ENCODE measurements around the gene HOXC13.

DNA sequence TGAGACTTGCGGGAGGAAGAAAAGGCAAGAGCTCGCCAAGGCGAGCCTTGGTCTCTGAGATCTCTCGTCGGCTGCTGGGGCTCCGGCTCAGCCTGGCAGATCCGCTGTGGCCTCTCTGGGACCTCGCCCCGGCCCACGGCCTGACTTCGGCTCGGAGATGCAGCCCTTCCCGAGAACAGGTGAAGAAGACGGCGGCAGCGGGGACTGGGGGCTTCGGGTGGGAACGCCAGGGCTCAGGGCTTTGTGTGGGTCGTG, 55.3 kb downstream of the HOXC13 start:
- no peak for TF ChIP-seq POLR2A (IDR thresholded peaks at IDR 0.05)
- TF ChIP-seq, protein P1, sequence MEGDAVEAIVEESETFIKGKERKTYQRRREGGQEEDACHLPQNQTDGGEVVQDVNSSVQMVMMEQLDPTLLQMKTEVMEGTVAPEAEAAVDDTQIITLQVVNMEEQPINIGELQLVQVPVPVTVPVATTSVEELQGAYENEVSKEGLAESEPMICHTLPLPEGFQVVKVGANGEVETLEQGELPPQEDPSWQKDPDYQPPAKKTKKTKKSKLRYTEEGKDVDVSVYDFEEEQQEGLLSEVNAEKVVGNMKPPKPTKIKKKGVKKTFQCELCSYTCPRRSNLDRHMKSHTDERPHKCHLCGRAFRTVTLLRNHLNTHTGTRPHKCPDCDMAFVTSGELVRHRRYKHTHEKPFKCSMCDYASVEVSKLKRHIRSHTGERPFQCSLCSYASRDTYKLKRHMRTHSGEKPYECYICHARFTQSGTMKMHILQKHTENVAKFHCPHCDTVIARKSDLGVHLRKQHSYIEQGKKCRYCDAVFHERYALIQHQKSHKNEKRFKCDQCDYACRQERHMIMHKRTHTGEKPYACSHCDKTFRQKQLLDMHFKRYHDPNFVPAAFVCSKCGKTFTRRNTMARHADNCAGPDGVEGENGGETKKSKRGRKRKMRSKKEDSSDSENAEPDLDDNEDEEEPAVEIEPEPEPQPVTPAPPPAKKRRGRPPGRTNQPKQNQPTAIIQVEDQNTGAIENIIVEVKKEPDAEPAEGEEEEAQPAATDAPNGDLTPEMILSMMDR (IDR thresholded peaks at IDR 0.05): no peak

Data from testis (tissue), 2 donors.